GM23338 (cell line): ENCODE measurements around the gene UBE2G2. TPM values are rescaled to one million over a fixed set of nuclear protein-coding genes. Genes with fewer than 3 reads are reported as not detected.

Source experiments
- ATAC-seq: fragments of 200-7000 bp; cut with Tn5 transposase; 3 replicates; pipeline ENCODE4 v1.9.1; 2020
- DNase-seq: peaks from one replicate; pipeline ENCODE4 v3.0.0-alpha.2; 2015; ENCODE audit warnings: low spot score
- H2AFZ ChIP-seq: fragments of 200-600 bp; sonication (generic); 2 replicates; pipeline ENCODE4 v1.8.0; 2016; ENCODE audit warnings: antibody characterized with exemption, mild to moderate bottlenecking, moderate library complexity
- H3F3A ChIP-seq: fragments of 200-600 bp; sonication (generic); replicated peaks from 2 replicates; pipeline ENCODE4 v1.8.0; 2017; ENCODE audit warnings: antibody characterized with exemption, mixed run types, low read depth
- H3K27ac ChIP-seq: fragments of 200-600 bp; sonication (generic); 2 replicates; pipeline ENCODE4 v1.6.1; 2016; ENCODE audit warnings: low read depth
- H3K27me3 ChIP-seq: fragments of 200-600 bp; sonication (generic); 2 replicates; pipeline ENCODE4 v1.8.0; 2016; ENCODE audit warnings: mild to moderate bottlenecking, mixed run types, moderate library complexity; ENCODE audit not compliant: insufficient read depth
- H3K36me3 ChIP-seq: fragments of 200-600 bp; sonication (generic); 2 replicates; pipeline ENCODE4 v1.8.0; 2016; ENCODE audit warnings: mild to moderate bottlenecking; ENCODE audit not compliant: insufficient read depth
- H3K4me1 ChIP-seq: fragments of 200-600 bp; sonication (generic); 2 replicates; pipeline ENCODE4 v1.8.0; 2016; ENCODE audit warnings: mild to moderate bottlenecking, moderate library complexity; ENCODE audit not compliant: insufficient read depth
- H3K4me2 ChIP-seq: fragments of 200-600 bp; sonication (generic); 2 replicates; pipeline ENCODE4 v1.7.1; 2017; ENCODE audit warnings: mixed run types
- H3K4me3 ChIP-seq: fragments of 200-600 bp; sonication (generic); 2 replicates; pipeline ENCODE4 v1.6.1; 2016; ENCODE audit warnings: mixed run types
- H3K79me2 ChIP-seq: fragments of 200-600 bp; sonication (generic); replicated peaks from 2 replicates; pipeline ENCODE4 v1.8.0; 2017; ENCODE audit warnings: mild to moderate bottlenecking; ENCODE audit not compliant: insufficient read depth
- H3K9me2 ChIP-seq: fragments of 200-600 bp; sonication (generic); 2 replicates; pipeline ENCODE4 v1.8.0; 2017; ENCODE audit not compliant: insufficient read depth
- H4K20me1 ChIP-seq: fragments of 200-600 bp; sonication (generic); replicated peaks from 2 replicates; pipeline ENCODE4 v1.8.0; 2017; ENCODE audit warnings: mild to moderate bottlenecking; ENCODE audit not compliant: insufficient read depth
- H3K27ac Mint-ChIP-seq: 2 replicates; pipeline ENCODE4 v1.8.0; 2020; ENCODE audit warnings: inconsistent platforms, mild to moderate bottlenecking, moderate library complexity, mixed read lengths
- H3K27me3 Mint-ChIP-seq: 3 replicates; pipeline ENCODE4 v1.8.0; 2022; ENCODE audit warnings: low read depth, mild to moderate bottlenecking, moderate library complexity, mixed read lengths, inconsistent platforms; ENCODE audit not compliant: insufficient read depth, poor library complexity
- H3K36me3 Mint-ChIP-seq: 3 replicates; pipeline ENCODE4 v1.8.0; 2021; ENCODE audit warnings: low read depth, mild to moderate bottlenecking, inconsistent platforms, moderate library complexity, mixed read lengths
- H3K4me1 Mint-ChIP-seq: 3 replicates; pipeline ENCODE4 v1.8.0; 2020; ENCODE audit warnings: mild to moderate bottlenecking, inconsistent platforms, mixed read lengths
- H3K4me3 Mint-ChIP-seq: 3 replicates; pipeline ENCODE4 v1.8.0; 2021; ENCODE audit warnings: moderate library complexity, mild to moderate bottlenecking, inconsistent platforms, mixed read lengths
- H3K9me3 Mint-ChIP-seq: 3 replicates; pipeline ENCODE4 v1.8.0; 2020; ENCODE audit warnings: moderate library complexity, mild to moderate bottlenecking, inconsistent platforms, mixed read lengths
- ETS1 ChIP-seq: IDR thresholded peaks from 2 replicates; pipeline ENCODE4 v1.6.1; 2016; ENCODE audit warnings: antibody characterized with exemption
- EZH2 ChIP-seq: fragments of 200-600 bp; sonication (generic); IDR thresholded peaks from one replicate; pipeline ENCODE4 v1.8.0; 2017; ENCODE audit warnings: antibody characterized with exemption, mild to moderate bottlenecking, low read depth; ENCODE audit not compliant: unreplicated experiment
- EZH2phosphoT487 ChIP-seq: fragments of 200-600 bp; sonication (generic); IDR thresholded peaks from one replicate; pipeline ENCODE4 v1.8.1; 2018; ENCODE audit warnings: antibody characterized with exemption; ENCODE audit not compliant: unreplicated experiment
- ZNF114 ChIP-seq: fragments of 250-450 bp; sonication (Bioruptor Pico); IDR thresholded peaks from 2 replicates; pipeline ENCODE4 v1.5.0; 2020; ENCODE audit warnings: mild to moderate bottlenecking, moderate library complexity
- ZNF331 ChIP-seq: fragments of 250-450 bp; sonication (Bioruptor Pico); IDR thresholded peaks from 2 replicates; pipeline ENCODE4 v1.5.0; 2020; ENCODE audit warnings: low read depth, mild to moderate bottlenecking, moderate library complexity
- ZNF462 ChIP-seq: fragments of 250-450 bp; sonication (Bioruptor Pico); IDR thresholded peaks from 2 replicates; pipeline ENCODE4 v1.5.0; 2020; ENCODE audit warnings: mild to moderate bottlenecking, moderate library complexity
- polyA plus RNA-seq: library from polyadenylated mRNA; unstranded; fragments of >200 nt; fragmentation: Nextera tagmentation; extraction: Ambion mirVana; gene quantifications from 2 replicates; pipeline ENCODE4 v1.2.1, GENCODE V29; 2016
- total RNA-seq: library from RNA; depleted of rRNA; stranded (reverse); fragments of >200 nt; shearing (Covaris generic); gene quantifications from 2 replicates; pipeline ENCODE4 v1.2.3, GENCODE V29; 2014

UBE2G2 gene
- total and polyA plus RNA-seq, 2 experiments from 2014 or later: 66.4 to 100 TPM

GRCh38 chr21:44817506-44817880 lies 15.9 kb upstream of the UBE2G2 start (continued):
- TF ChIP-seq ETS1 (no peak), ZNF462 (CRISPR knock-in tag) (no peak), ZNF114 (CRISPR knock-in tag) (no peak), EZH2phosphoT487 (no peak)

- Histone ChIP-seq H3F3A (no peaks in the 10 kb centered on the region), H3K27ac (no peak overlapping the region), H3K4me3 (peak overlapping the region; percentile 79), H3K4me2 (peak overlapping the region; percentile 84), H3K9me2 (no peaks in the 10 kb centered on the region), H4K20me1 (peaks cover 15% of the 10 kb centered on the region), H3K27me3 (0 out of 2 replicates have a peak, but pooled peaks cover 8% of the 10 kb centered on the region), H3K79me2 (peaks cover 48% of the 10 kb centered on the region), H2AFZ (no peak overlapping the region), H3K4me1 (0 out of 2 replicates have a peak, but pooled peaks cover 4% of the 10 kb centered on the region), H3K36me3 (0 out of 2 replicates have a peak, but pooled peaks cover 1% of the 10 kb centered on the region)
- H3K4me1 Mint-ChIP-seq: peaks cover 10% of the 10 kb centered on the region
- peak; percentile 25; the same call in 2 of the 3 replicates for ATAC-seq
- TF ChIP-seq ZNF331 (CRISPR knock-in tag) (no peak), EZH2 (no peak)
- DNase-seq: no peak
- H3K27me3 Mint-ChIP-seq: peaks cover 22% of the 10 kb centered on the region
- H3K27ac Mint-ChIP-seq: no peak overlapping the region
- H3K9me3 Mint-ChIP-seq: peaks cover 26% of the 10 kb centered on the region
- H3K4me3 Mint-ChIP-seq: peak overlapping the region; percentile 71
- H3K36me3 Mint-ChIP-seq: peaks cover 23% of the 10 kb centered on the region
These were observed 15.3 kb upstream of the UBE2G2 start for GRCh38 chr21:44816761-44817505.
